ENCODE data around the gene PUS3.

PUS3 gene, protein sequence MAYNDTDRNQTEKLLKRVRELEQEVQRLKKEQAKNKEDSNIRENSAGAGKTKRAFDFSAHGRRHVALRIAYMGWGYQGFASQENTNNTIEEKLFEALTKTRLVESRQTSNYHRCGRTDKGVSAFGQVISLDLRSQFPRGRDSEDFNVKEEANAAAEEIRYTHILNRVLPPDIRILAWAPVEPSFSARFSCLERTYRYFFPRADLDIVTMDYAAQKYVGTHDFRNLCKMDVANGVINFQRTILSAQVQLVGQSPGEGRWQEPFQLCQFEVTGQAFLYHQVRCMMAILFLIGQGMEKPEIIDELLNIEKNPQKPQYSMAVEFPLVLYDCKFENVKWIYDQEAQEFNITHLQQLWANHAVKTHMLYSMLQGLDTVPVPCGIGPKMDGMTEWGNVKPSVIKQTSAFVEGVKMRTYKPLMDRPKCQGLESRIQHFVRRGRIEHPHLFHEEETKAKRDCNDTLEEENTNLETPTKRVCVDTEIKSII
- total RNA-seq: 6.3 to 20.8 reads per million in 2 donors

DNA sequence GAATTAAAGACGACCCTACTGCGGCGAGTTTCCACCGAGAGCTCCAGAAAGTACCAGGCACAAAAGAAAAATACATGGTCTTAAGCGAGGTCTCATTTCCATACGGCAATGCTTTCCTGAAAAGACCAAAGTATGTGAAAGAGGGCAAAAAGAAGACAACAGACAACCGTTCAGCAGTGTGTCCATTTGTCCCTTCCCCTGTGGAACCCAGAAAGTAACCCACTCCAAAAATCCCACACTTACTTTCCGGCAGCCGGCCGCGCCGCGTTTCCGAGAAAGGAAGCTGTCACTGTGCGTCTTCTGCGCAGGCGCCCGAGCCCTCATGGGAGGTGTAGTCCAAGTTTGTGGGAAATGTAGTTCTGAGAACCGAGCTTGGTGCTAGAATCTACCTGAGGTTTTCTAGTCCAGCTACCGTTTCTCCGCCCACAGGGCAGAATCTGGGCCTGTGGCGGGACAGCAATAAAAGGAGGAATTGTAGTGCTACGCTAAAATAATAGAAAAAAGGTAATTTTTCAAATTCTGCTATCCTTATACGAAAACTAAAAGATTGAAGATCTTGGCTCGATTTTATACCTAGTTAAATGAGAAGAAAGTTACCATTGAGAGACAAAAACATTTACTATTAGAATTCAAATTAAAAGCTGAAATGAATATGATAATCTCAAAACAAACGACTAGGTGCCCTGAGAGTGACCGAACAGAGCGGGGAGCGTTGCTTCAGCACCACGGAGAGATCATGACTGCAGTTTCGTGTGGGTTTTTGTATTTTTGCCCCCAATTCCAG is at the start of gene PUS3:
Gene PUS3 (minus strand): TSS at position 280 of the 784 bp plus-strand sequence. CDS start 6,922 bp downstream, outside the sequence.
- DNase-seq: peak; percentile 78

DNA sequence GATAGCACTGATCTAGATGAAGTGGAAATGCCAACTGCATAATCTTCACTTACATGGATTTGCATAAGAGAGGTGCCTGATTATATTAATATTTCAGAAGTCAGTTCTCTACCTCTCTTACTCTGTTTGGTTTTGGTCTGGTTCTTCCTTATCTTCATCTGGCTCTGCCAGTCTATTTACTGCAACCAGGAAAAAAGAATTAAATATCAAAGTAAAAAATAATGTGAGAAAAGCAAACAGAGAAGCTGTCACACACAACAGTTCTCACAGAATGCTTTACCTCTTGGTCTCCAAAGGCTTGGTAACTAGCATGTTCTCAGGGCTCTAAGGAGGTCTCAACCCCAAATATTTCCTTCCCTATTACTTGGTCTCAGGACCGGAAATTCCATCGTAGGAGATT is 49.6 kb upstream of the PUS3 start:
- no peak for DNase-seq

DNA sequence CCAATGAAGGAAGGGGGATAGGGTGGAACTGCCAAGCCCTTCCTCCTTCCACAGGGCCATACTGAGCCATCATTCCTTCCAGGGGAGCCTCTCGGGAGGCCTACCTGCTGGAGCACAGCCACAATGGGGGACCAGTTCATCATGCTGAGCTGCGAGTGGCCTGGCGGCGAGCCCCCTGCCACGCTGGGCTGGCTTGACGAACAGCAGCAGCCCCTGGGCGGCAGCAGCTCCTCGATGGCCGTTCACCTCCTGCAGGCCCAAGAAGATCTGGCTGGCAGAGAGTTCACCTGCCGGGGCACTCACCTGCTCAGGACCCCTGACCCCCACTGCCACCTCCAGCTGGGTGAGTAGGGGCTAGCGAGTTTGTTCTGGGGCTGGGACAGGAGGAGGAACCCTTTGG is 48.7 kb upstream of the PUS3 start:
- no peak for DNase-seq

DNA sequence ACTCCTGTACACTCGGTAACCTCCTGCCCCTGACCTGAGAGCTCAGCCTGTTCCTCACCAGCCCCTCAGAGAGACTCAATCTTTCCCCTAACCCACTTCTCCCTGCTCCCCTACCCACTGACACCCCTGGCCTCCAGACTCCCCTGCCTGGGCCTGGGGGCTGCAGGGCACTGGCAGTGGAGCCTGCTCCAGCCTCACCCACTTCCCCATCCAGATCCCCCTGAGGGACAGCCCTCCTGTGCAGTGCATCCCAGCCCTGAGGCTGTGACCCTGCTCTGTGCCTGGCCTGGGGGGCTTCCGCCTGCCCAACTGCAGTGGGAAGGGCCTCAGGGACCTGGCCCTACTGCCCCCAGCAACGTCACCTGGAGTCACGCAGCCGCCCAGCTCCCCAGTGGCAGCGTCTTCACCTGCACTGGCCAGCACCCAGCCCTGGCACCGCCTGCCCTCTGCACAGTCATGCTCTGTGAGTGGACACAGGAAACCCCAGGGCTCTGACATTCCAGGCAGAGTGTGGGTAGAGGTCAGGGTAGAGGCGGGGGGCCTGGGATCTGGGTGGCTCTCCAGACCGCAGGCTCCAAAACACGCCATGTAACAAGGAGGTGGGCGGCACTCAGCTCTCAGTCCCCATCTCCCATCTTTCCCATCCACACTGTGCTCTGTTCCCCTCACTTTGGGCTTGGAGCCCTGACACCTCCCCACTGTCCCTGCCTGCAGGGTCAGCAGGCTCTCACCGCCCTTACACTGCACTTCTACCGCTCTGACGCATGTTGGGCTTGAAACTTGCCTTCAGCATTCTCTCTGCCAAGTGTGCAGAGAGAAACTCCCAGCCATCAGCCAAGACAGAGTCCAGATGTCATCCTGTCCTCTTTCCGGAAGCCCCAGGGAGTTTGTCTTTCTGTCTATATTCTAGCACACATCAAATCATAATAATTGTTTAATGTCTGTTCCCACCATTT is 48.0 kb upstream of the PUS3 start:
- DNase-seq: no peak

DNA sequence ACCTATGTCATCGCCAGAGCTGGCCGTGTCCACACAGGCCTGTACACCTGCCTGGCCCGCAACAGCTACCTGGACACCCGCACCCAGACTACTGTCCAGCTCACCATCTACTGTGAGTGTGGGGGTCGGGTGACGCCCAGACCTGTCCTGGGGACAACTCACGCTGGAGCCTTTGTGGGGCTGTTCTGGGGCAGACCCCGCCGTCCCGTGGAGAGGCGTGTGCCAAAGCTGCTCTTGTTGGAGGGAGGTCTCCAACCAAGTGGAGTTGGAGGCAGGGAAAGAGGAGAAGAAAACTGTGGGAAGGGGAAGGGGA is 47.1 kb upstream of the PUS3 start:
- no peak for DNase-seq

DNA sequence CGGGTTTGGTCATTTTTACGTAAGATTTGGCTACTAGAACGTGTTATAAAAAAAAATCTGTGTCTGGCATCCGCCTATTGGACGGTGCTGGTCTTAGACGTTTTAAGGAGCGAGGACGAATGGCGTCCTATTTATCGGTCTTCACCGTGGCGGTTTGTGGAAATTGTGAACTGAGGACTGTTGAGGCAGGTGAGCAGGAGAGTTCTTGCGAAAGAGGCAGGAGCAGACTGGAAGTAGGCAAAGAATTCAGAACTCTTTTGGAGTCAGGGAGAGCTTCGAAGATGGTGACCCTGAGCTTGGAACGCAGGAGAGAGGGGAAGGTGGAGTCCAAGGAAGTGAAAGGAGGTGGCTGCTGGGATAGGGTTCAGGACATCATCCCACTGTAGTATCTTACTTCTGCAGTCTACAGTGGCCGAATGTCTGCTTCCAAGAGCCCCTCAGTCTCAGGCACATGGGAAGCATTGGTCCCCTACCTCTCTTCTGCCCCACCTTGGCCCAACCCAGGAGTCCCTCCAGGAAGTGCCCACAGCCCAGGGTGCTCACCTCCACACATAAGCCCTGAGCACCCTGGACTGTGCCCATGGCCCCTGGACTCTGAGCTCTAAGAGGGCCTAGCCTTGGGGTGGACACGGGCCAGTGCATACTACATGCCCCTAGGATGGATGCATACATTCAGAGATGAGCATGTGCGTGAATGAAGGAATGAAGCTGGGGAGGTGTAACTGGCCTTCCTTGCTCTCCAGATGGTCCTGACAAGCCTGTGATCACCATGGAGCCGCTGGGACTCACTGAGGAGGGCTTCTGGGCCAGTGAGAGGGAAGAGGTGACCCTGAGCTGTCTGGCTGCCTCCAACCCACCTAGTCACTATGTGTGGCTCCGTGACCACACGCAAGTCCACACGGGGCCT is 46.5 kb upstream of the PUS3 start:
- DNase-seq: no peak

DNA sequence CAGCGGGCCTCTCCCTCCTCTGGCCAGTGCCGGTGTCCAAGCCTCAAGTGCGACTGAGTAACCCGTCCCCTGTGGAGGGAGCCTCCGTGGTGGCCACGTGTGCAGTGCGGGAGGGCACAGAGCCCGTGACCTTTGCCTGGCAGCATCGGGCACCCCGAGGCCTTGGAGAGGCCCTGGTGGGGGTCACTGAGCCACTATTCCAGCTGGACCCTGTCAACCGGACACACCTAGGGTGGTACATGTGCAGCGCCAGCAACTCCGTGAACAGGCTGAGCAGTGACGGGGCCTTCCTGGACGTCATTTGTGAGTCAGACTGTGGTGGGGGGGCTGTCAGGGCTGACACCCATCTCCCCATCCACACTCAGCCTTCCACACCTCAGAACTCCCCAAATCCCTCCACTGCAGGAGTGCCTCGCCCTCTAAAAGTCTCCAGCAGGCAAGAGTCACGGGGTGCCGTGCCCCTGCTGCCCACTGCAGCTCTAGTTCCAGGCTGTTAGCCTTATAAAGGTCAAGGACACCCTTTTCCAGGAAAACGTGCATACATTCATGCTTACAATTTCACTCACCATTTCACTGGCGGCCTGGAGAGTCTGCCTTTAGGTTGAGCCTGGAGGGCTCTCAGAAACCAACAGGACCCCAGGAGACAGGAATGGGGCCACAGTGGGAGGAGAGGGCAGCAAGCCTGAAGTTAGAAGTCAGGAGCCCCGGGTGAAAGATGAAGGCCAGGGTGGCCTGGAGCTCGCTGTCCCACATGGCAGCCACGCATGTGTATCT is 45.5 kb upstream of the PUS3 start:
- no peak for DNase-seq

DNA sequence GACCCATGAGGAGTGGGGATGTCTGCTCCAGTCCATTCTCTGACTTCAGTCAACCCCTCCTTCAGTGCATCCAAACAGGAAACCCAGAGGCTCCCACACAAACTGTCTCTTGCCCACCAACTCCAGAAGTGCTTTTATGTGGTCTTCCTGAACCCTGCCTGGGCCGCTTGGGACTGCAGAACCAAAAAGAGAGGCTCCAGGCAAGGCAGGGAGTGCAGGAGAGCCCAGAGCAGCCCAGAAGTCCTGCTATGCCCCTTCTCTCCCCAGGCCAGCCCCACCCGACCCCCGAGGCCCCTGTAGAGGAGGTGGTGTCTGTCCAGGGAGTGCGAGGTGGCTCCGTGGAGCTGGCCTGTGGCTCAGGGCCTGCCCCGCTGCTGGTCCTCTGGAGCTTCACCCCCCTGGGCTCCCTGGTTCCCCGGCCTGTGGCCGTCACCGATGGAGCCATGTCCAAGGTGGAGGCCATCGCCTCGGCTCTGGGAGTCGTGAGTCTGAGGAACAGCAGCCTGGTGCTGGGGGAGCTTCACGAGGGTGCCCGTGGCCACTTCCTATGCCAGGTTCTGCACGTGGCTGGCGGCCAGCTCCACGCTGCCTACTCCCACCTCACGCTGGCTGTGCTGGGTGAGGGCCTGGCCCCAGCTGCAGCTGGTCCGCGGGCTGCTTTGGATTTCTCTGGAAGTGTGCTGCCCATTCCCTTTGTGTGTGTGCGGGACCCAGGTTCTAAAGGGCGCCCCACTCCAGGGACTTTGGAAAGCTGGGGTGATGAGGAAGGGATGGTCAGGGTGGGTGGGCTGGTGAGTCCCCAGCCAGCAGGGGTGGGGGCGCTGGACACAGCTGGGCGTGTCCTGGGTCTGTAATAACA is 44.6 kb upstream of the PUS3 start:
- DNase-seq: no peak

DNA sequence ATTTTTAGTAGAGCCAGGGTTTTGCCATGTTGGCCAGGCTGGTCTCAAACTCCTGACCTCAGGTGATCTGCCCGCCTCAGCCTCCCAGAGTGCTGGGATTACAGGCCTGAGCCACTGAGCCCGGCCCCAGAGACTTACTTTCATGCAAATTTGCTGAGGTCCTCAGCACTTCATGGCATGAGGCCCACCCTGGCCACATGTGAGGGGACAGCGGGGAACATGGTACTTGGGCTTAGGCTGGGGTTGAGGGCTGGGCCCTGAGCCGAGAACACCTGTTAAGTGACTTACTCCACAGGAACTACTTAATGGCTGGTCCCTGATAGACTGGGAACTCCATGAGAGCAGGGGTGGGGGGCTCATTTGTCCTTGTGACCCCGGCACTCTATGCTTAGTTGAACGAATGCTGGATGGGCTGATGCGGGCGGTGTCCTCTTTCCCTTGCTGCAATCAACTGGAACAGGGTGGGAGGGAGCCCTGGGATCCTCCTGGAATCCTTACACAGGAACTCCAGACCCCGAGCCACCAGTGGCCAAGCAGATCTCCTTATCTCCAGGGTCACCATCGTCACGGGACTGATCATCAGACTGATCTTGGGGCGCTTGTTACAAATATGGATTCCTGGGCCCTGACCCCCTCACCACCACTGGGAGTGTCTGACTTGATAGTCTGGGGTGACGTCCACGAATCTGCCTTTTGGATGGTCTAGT is 43.9 kb upstream of the PUS3 start:
- no peak for DNase-seq

DNA sequence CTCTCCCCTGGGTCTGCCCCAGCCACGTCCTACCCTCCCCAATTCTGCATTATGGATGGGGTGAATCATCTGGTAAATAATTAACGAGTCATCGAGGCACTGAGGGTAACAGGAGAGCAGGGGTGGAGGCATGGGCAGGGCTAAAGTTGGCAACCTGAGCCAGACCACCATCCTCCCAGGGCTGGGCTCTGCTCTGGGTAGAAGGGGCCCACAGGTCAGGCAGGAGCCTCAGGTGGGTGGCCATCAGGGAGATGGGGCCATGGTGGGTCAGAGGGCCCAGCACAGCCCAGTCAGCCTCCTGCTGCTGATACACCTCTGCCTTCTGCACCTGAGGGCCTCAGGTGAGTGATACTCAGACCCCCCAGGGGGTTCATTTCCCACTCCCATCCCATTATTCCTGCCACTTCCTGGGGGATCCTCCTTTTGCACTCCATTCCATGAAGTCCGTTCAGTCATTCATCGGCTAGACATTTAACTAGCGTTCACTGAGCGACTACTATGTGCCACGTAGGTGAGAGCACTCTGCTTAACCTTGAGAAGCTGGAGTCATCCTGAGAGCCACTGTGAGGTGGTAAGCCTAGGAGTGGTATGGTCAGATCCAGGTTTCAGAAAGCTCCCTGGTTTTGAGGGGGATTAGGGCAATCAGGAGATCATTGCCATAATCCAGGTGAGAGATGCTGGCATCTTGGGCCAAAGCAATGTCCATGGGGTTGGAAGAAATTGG is 43.0 kb upstream of the PUS3 start, which contains the start of gene VSIG10L2:
Gene VSIG10L2 (plus strand): TSS at position 248 of the 724 bp plus-strand sequence. CDS start 12 bp downstream, at position 260.
- no peak for DNase-seq

DNA sequence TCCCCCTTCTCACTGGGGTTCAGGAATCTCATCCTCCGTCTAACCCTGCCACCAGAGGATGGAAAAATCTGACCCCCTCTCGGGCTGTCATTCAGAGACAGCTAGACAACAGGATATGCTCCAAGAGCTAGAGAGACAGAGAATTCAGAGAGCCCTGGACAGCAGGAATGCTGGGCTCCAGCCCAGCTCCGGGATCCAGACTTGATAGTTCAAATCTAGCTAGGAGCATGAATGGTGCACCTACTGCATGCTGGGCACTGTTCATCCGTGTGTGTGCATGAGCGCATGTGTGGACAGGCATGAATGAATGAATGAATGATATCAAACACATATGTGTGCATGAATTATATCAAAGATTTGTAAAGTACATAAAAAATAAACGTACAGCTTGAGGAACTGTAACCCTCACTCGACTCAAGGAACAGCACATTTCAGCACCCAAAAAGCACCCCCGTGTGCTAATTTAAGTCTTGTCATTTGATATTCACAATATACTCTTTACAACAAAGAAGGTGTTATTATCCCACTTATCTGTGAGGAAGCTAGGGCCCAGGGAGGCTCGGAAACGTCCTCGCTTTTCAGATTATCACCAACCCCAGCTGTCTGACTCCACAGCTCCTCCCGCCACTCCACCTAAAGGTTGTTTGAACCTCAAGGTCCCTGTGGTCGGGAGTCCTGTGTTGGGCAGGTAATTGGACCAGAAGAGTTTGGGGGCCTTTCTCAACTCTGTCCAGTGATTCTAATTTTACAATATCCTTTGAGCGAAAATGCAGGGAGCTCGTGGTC is 42.2 kb upstream of the PUS3 start:
- DNase-seq: no peak

DNA sequence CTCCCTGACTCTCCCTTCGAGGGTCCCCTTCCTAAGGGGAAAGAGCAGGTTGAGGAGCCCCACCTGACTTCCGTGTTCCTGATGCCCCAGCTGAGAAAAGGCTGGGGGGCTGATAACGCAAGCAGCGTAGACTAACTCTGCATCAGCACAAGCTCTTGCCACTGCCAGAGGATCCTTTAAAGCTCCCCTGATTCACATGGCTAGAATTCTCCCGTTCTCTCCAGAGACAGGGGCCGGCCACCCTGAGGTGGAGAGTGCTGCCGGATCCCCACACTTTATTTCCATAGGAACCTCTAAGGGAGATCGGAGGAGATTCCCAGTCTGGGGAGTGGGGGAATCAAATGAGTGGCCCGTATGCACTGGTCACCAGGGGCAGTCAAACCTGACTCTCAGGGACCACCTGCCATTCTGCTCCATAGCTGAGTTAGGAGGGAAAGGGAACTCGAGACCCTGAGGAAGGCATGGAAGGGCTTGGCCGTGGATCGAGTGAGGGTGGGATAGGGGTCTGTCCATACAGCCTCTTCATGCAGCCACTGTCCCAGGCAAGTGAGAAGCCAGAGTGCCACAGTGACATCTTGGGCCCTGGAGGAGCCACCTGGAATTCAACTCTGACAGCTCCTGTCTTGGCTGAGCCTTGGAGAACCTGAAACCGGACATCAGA is 41.5 kb upstream of the PUS3 start:
- no peak for DNase-seq

DNA sequence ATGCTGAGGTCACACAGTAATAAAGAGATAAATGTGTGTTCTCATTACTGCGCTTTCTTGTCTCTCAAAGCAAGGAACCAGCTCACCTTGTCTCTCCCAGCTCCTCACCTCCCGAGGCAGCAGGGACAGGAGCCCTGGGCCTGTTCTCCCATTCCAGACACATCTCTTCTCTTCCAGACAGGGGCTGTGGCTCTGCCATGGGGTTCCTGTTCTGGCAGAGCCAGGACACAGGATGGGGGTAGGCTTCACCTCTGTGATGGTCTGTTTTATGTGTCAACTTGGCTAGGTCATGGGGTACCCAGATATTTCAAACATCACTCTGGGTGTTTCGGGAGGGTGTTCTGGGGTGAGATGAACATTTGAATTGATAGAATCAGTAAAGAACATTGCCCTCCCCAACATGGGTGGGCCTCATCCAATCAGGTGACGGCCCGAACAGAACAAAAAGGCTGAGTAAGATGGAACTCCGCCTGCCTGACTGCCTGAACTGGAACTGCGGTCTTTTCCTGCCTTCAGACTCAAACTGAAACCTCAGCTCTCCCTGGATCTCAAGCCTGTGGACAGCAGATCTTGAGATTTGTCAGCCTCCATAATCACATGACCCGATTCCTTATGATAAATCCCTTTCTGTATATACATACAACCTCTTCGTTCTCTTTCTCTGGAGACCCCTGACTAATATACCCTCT is 40.8 kb upstream of the PUS3 start:
- no peak for DNase-seq

DNA sequence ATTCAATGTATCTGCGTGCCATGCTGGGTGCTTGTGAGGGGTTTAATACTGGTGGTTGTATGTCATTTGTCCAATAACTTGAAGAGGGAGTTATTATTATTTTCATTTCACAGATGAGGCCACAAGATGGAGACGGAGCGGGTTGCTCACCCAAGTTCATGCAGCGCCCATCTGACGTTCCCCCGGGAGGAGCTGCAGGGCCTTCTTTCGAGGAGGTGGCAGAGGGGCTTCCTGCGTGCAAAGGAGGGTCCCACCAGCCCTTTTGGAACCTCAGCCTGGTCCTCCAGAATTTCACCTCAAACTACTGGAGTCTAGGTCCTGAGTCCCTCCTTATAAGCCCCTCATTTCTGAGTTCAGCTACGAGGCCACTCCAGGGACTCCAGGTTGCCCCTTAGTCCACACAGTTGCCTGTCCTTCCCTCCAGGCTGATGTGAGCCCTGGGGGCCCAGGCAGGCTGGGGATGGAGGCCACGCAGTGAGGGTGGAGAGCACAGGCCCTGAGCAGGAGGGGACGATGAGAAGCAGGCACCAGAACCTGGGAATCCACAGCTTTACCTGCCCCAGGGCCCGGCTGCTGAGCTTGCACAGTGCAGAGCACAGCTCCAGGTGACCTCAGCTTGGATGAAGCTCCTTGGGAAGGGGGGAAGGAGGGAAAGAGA is 39.9 kb upstream of the PUS3 start:
- DNase-seq: no peak

Data from T-helper 9 cell (primary cell).